Measurements from ENCODE around the gene TSC22D2.
A peak's percentile ranks its signal among the peaks of the same experiment; 100 is the strongest.
"Not testable (repeated sequence)": the region's sequence is repeated elsewhere in the genome, so short reads cannot be mapped to it uniquely, and the experiment has no call there.

Gene TSC22D2

GRCh38 chr3:150494411-150494977, 86.4 kb downstream of the TSC22D2 start:
- no peak for DNase-seq

- no peak for DNase-seq
Measured at GRCh38 chr3:150495149-150495548, 87.1 kb downstream of the TSC22D2 start.

- DNase-seq = peak; percentile 48
Measured at GRCh38 chr3:150495563-150496168, 87.6 kb downstream of the TSC22D2 start.

GRCh38 chr3:150497956-150498355, 89.9 kb downstream of the TSC22D2 start:
- DNase-seq = no peak

GRCh38 chr3:150500960-150501359, 92.9 kb downstream of the TSC22D2 start:
- DNase-seq = not testable (repeated sequence)

GRCh38 chr3:150503402-150504099, 95.5 kb downstream of the TSC22D2 start:
- DNase-seq = no peak

- DNase-seq = no peak
Measured at GRCh38 chr3:150504483-150504882, 96.4 kb downstream of the TSC22D2 start.

GRCh38 chr3:150508401-150508800, 100.3 kb downstream of the TSC22D2 start:
- no peak for DNase-seq

GRCh38 chr3:150509780-150510179, 101.7 kb downstream of the TSC22D2 start:
- DNase-seq = no peak

GRCh38 chr3:150511122-150511821, 103.2 kb downstream of the TSC22D2 start:
- no peak for DNase-seq

GRCh38 chr3:150515210-150515609, 107.1 kb downstream of the TSC22D2 start:
- no peak for DNase-seq
